H1 (cell line): ENCODE data around the gene SLC9C2. TPM values are rescaled to one million over a fixed set of nuclear protein-coding genes. Genes with fewer than 3 reads are reported as not detected.

ENCODE experiments used
- CTCF ChIA-PET: fragments of 300-600 bp; sonication (Branson Sonifier 250); formaldehyde crosslinking; loops from one replicate; lab custom pipeline; 2021; ENCODE audit not compliant: partially characterized antibody; lab: Charles Lee
- POLR2A ChIA-PET: fragments of 300-600 bp; sonication (Branson Sonifier 250); formaldehyde crosslinking; loops from one replicate; lab custom pipeline; 2021; ENCODE audit warnings: inconsistent platforms; ENCODE audit not compliant: partially characterized antibody; lab: Charles Lee
- DNase-seq, 2 experiments: peaks; one replicate each; pipeline versions ENCODE4 v3.0.0 to v3.0.0-alpha.2; 2010 to 2022; ENCODE audit warnings: low spot score in 2 of 2, low read depth in 1 of 2, mixed read lengths in 1 of 2
- FAIRE-seq: peaks from 2 replicates; lab custom pipeline; 2011; peaks lifted over from hg19 to GRCh38; lab: Jason Lieb, UNC
- H2AFZ ChIP-seq: 2 replicates; pipeline ENCODE4 v1.8.1; 2012; ENCODE audit warnings: low read length, inconsistent platforms
- H2AK5ac ChIP-seq: 2 replicates; pipeline ENCODE4 v1.6.1; 2013; ENCODE audit warnings: low read depth, low read length
- H2BK120ac ChIP-seq: replicated peaks from 2 replicates; pipeline ENCODE3; 2013; ENCODE audit warnings: low read depth, low read length, inconsistent platforms
- H2BK12ac ChIP-seq: 2 replicates; pipeline ENCODE4 v1.6.1; 2013; ENCODE audit warnings: low read depth, low read length
- H2BK15ac ChIP-seq: 2 replicates; pipeline ENCODE4 v1.6.1; 2013; ENCODE audit warnings: low read length
- H2BK20ac ChIP-seq: 2 replicates; pipeline ENCODE4 v1.6.1; 2013; ENCODE audit warnings: low read length
- H2BK5ac ChIP-seq: 2 replicates; pipeline ENCODE4 v1.6.1; 2013; ENCODE audit warnings: low read depth, low read length
- H3K14ac ChIP-seq: 2 replicates; pipeline ENCODE4 v1.6.1; 2013; ENCODE audit warnings: inconsistent platforms; ENCODE audit not compliant: insufficient read length
- H3K18ac ChIP-seq: 2 replicates; pipeline ENCODE4 v1.6.1; 2013; ENCODE audit warnings: low read length; ENCODE audit errors: extremely low read depth
- H3K23ac ChIP-seq: 2 replicates; pipeline ENCODE4 v1.6.1; 2013; ENCODE audit warnings: inconsistent platforms; ENCODE audit not compliant: insufficient read length
- H3K23me2 ChIP-seq: 2 replicates; pipeline ENCODE4 v1.6.1; 2013; ENCODE audit warnings: low read depth, low read length
- H3K27ac ChIP-seq: 2 replicates; pipeline ENCODE4 v1.6.1; 2011; ENCODE audit warnings: low read depth, low read length, inconsistent platforms
- H3K27me3 ChIP-seq, 4 experiments: replicated peaks in 1 of 4; 1 replicate in 1 of 4; 2 replicates in 3 of 4; pipeline versions ENCODE4 v1.6.1 to v1.8.1; 2011 to 2013; ENCODE audit warnings: low read length in 3 of 4, mild to moderate bottlenecking in 3 of 4, inconsistent platforms in 2 of 4, mixed read lengths in 2 of 4, moderate library complexity in 1 of 4; ENCODE audit not compliant: control insufficient read depth in 3 of 4, insufficient read depth in 3 of 4; ENCODE audit errors: extremely low read depth in 1 of 4
- H3K36me3 ChIP-seq, 4 experiments: 2 replicates each; pipeline versions ENCODE4 v1.6.1 to v1.8.1; 2011 to 2013; ENCODE audit warnings: mild to moderate bottlenecking in 4 of 4, low read length in 3 of 4, moderate library complexity in 2 of 4, control low read depth in 1 of 4, inconsistent platforms in 1 of 4; ENCODE audit not compliant: insufficient read depth in 4 of 4, control insufficient read depth in 2 of 4
- H3K4ac ChIP-seq: replicated peaks from 2 replicates; pipeline ENCODE3; 2013; ENCODE audit warnings: low read length, low read depth, mixed read lengths, inconsistent platforms; ENCODE audit not compliant: insufficient read length
- H3K4me1 ChIP-seq, 4 experiments: replicated peaks in 1 of 4; 1 replicate in 1 of 4; 2 replicates in 3 of 4; pipeline versions ENCODE4 v1.6.1 to v1.8.1; 2011 to 2013; ENCODE audit warnings: low read length in 3 of 4, inconsistent platforms in 2 of 4, mixed read lengths in 1 of 4; ENCODE audit not compliant: insufficient read depth in 4 of 4, control insufficient read depth in 3 of 4
- H3K4me2 ChIP-seq, 2 experiments: 2 replicates each; pipeline versions ENCODE4 v1.6.1 to v1.8.1; 2011 to 2013; ENCODE audit warnings: low read depth in 2 of 2, low read length in 2 of 2, control low read depth in 1 of 2, inconsistent platforms in 1 of 2, mild to moderate bottlenecking in 1 of 2; ENCODE audit not compliant: insufficient read depth in 1 of 2
- H3K4me3 ChIP-seq, 4 experiments: fragments of 200-600, 300-600 bp in 1 of 4; sonication (generic), shearing (Covaris generic), sonication (Bioruptor Twin) in 1 of 4; 2 replicates each; pipeline versions ENCODE4 v1.5.1 to v1.8.1; 2011 to 2016; ENCODE audit warnings: low read length in 4 of 4, low read depth in 3 of 4, control low read depth in 2 of 4, inconsistent platforms in 2 of 4, mild to moderate bottlenecking in 2 of 4, mixed read lengths in 1 of 4, moderate library complexity in 1 of 4; ENCODE audit not compliant: insufficient read depth in 2 of 4; ENCODE audit errors: extremely low read depth in 1 of 4
- H3K56ac ChIP-seq: replicated peaks from 2 replicates; pipeline ENCODE3; 2013; ENCODE audit warnings: low read depth, mild to moderate bottlenecking, mixed read lengths, low read length, inconsistent platforms; ENCODE audit not compliant: insufficient read length
- H3K79me1 ChIP-seq: 2 replicates; pipeline ENCODE4 v1.6.1; 2013; ENCODE audit warnings: low read depth, low read length, control low read depth
- H3K79me2 ChIP-seq, 2 experiments: 2 replicates each; pipeline versions ENCODE4 v1.6.1 to v1.8.1; 2012 to 2013; ENCODE audit warnings: low read length in 2 of 2, mild to moderate bottlenecking in 2 of 2, inconsistent platforms in 1 of 2; ENCODE audit not compliant: insufficient read depth in 2 of 2, control insufficient read depth in 1 of 2
- H3K9ac ChIP-seq, 4 experiments: replicated peaks in 1 of 4; 1 replicate in 1 of 4; 2 replicates in 3 of 4; pipeline versions ENCODE4 v1.6.1 to v1.8.1; 2011 to 2013; ENCODE audit warnings: low read depth in 3 of 4, low read length in 3 of 4, control low read depth in 2 of 4, mild to moderate bottlenecking in 2 of 4, moderate library complexity in 2 of 4, inconsistent platforms in 1 of 4; ENCODE audit errors: extremely low read depth in 1 of 4
- H3K9me3 ChIP-seq, 2 experiments: 2 replicates each; pipeline versions ENCODE4 v1.6.1 to v1.8.1; 2012 to 2013; ENCODE audit warnings: mild to moderate bottlenecking in 2 of 2, moderate library complexity in 2 of 2, control low read depth in 1 of 2, inconsistent platforms in 1 of 2, low read depth in 1 of 2, low read length in 1 of 2, mixed read lengths in 1 of 2; ENCODE audit not compliant: insufficient read depth in 2 of 2
- H4K20me1 ChIP-seq, 2 experiments: replicated peaks in 1 of 2; 2 replicates each; pipeline versions ENCODE3 to v1.8.1; 2011 to 2013; ENCODE audit warnings: inconsistent platforms in 2 of 2, low read length in 2 of 2, mild to moderate bottlenecking in 1 of 2; ENCODE audit not compliant: insufficient read depth in 2 of 2, control insufficient read depth in 1 of 2
- H4K5ac ChIP-seq: 2 replicates; pipeline ENCODE4 v1.6.1; 2013; ENCODE audit warnings: low read length, low read depth, mixed read lengths, inconsistent platforms; ENCODE audit not compliant: insufficient read length
- H4K8ac ChIP-seq: 2 replicates; pipeline ENCODE4 v1.8.0; 2013; ENCODE audit warnings: mild to moderate bottlenecking, moderate library complexity, low read length, inconsistent platforms; ENCODE audit not compliant: insufficient read depth; ENCODE audit errors: extremely low read depth
- H4K91ac ChIP-seq: replicated peaks from 2 replicates; pipeline ENCODE3; 2013; ENCODE audit warnings: low read length, mixed read lengths, inconsistent platforms; ENCODE audit not compliant: insufficient read length
- WGBS, 2 experiments: shearing (Covaris generic) in 1 of 2; methylation state at CpG; one replicate each; pipeline versions ENCODE4 v1.1.6 to v1.1.7; 2013 to 2015; ENCODE audit warnings: low lambda C conversion rate in 2 of 2, mixed read lengths in 2 of 2, inconsistent platforms in 1 of 2, low coverage in 1 of 2, missing lambda C conversion rate in 1 of 2; ENCODE audit not compliant: insufficient replicate concordance in 2 of 2, insufficient coverage in 1 of 2, insufficient read length in 1 of 2; ENCODE audit errors: extremely low coverage in 1 of 2, missing lambda C conversion rate in 1 of 2; 5-methylcytosine and 5-hydroxymethylcytosine counted together
- polyA plus RNA-seq, 7 experiments: library from polyadenylated mRNA; depleted of rRNA in 3 of 7; stranded (reverse) in 5 of 7; unstranded in 2 of 7; fragments of >200 nt in 5 of 7; fragments of 200-250 nt in 2 of 7; gene quantifications; 1 replicate in 5 of 7; 2 replicates in 1 of 7; 4 replicates in 1 of 7; pipeline versions ENCODE4 v1.2.1 to v1.2.3, GENCODE V29; 2011 to 2013; ENCODE audit warnings: missing spikeins in 2 of 7, mixed read lengths in 2 of 7
- total RNA-seq: library from RNA; stranded (reverse); fragmentation: NEBNext Ultra II Directional; extraction: Animal tissue kit (Norgen Biotek cat#: 25700); gene quantifications from 2 replicates; pipeline ENCODE4 v1.2.1, GENCODE V29; 2021

Gene SLC9C2
- total and polyA plus RNA-seq, 2 of the 8 experiments (the other 6 are each of a cell fraction or from before 2014, with no cell fraction given) = not detected

DNA sequence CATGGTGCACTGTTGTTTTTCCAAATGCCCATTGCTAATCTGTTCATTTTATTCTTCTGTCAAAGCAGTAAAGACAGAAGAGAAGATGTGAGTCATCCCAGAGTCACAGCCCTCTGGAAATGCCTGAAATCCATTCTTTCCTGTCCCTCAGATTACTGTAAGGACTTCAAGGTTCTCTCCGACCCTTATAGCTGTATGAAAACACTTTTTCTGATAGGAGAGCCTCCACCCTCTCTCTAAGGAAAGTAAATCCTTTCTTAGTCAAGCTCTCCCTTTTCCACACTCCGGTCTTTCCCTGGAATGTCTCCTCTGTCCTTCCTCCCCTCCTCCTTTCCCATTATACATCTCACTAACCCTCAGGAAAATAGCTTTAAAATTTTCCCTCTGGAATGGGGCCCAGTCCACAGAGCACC lies 129.3 kb downstream of the SLC9C2 start:
- CTCF ChIA-PET = interaction anchor here (0.9 to 2.5 kb wide), 4 partner anchors 10 to 43 kb away, joined by 3 to 15 read pairs (median 5); no protein-coding TSS in a partner anchor
- Histone ChIP-seq H2AK5ac (no peak overlapping the region), H3K79me2 (peaks cover 12 to 43% of the 10 kb centered on the region in 2 experiments), H4K91ac (no peak overlapping the region), H4K8ac (no peak overlapping the region), H3K36me3 (peaks cover 0 to 33% (median 6%) of the 10 kb centered on the region in 4 experiments; a peak in 4 of 8 replicates), H3K4me3 (no peak overlapping the region), H3K79me1 (0 out of 2 replicates have a peak, but pooled peaks cover 2% of the 10 kb centered on the region), H3K14ac (no peak overlapping the region), H3K23me2 (peaks cover 12% of the 10 kb centered on the region), H2AFZ (no peak overlapping the region), H3K9ac (no peak overlapping the region), H3K4me1 (peaks cover 0 to 8% (median 3%) of the 10 kb centered on the region in 4 experiments; a peak in 3 of 7 replicates), H3K9me3 (peaks cover 23 to 33% of the 10 kb centered on the region in 2 experiments), H4K5ac (no peak overlapping the region), H3K4me2 (no peak overlapping the region), H3K4ac (no peak overlapping the region), H3K27ac (no peak overlapping the region), H2BK5ac (no peak overlapping the region), H2BK15ac (no peak overlapping the region), H2BK12ac (no peak overlapping the region), H3K18ac (no peak overlapping the region), H2BK120ac (no peak overlapping the region), H4K20me1 (peaks cover 4% of the 10 kb centered on the region in 2 experiments), H3K56ac (no peak overlapping the region), H2BK20ac (no peak overlapping the region), H3K27me3 (no peaks in the 10 kb centered on the region), H3K23ac (no peak overlapping the region)
- FAIRE-seq (no peak), DNase-seq (no peak)
- WGBS, 2 experiments = 91% methylated on average over 2 of the region's 2 CpGs; no CpG with 5 or more reads in 1 of the 2 experiments
- POLR2A ChIA-PET = interaction anchor here (1.0 to 2.0 kb wide), 5 partner anchors 10 to 388 kb away, joined by 3 to 6 read pairs (median 4); no protein-coding TSS in a partner anchor
